ENCODE measurements around the gene ALDH1L1. TPM values are rescaled to one million over a fixed set of nuclear protein-coding genes. Genes with fewer than 3 reads are reported as not detected.

The ALDH1L1 gene
- total RNA-seq, 1 donor from 2014 or later: 1.0 TPM

GRCh38 chr3:126201168-126201567 is 20.8 kb upstream of the ALDH1L1 start:
- peaks cover 11% of the 10 kb centered on the region for H3K4me1 Mint-ChIP-seq
- H3K27me3 Mint-ChIP-seq (ENCODE audit: low read depth): peaks cover 8% of the 10 kb centered on the region
- peaks cover 15% of the 10 kb centered on the region for H3K9me3 Mint-ChIP-seq
- DNase-seq (ENCODE audit: low spot score in 2 of 2, unreplicated experiment in 2 of 2): no peak
- no peaks in the 10 kb centered on the region for H3K36me3 Mint-ChIP-seq
- no peak overlapping the region for H3K4me3 Mint-ChIP-seq
- TF ChIP-seq, protein P1, sequence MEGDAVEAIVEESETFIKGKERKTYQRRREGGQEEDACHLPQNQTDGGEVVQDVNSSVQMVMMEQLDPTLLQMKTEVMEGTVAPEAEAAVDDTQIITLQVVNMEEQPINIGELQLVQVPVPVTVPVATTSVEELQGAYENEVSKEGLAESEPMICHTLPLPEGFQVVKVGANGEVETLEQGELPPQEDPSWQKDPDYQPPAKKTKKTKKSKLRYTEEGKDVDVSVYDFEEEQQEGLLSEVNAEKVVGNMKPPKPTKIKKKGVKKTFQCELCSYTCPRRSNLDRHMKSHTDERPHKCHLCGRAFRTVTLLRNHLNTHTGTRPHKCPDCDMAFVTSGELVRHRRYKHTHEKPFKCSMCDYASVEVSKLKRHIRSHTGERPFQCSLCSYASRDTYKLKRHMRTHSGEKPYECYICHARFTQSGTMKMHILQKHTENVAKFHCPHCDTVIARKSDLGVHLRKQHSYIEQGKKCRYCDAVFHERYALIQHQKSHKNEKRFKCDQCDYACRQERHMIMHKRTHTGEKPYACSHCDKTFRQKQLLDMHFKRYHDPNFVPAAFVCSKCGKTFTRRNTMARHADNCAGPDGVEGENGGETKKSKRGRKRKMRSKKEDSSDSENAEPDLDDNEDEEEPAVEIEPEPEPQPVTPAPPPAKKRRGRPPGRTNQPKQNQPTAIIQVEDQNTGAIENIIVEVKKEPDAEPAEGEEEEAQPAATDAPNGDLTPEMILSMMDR (IDR thresholded peaks at IDR 0.05; ENCODE audit: unreplicated experiment): no peak
- H3K27ac Mint-ChIP-seq: no peak overlapping the region

DNA sequence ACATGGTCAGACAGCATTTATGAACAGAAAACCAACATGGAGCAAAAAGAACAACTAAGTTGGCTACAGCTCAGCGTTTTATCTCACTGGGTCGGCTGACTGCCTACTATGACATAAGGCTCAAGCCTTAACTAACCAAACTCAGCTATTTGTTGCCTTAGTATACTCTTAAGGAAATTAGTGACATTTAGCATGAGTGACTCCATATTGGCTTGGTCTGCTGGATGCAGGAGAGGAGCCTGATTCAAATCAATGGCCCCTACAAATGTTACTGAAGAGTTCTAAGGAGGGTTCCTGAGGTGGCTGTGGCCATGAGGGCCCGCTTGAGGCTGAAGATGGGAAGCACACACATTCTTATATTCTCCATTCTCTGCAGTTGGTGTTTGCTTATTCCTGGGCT is 20.1 kb upstream of the ALDH1L1 start:
- Mint-ChIP-seq H3K27me3 (ENCODE audit: low read depth) (peaks cover 6% of the 10 kb centered on the region), H3K4me1 (peaks cover 11% of the 10 kb centered on the region), H3K9me3 (peaks cover 16% of the 10 kb centered on the region), H3K36me3 (no peaks in the 10 kb centered on the region), H3K4me3 (no peak overlapping the region), H3K27ac (no peak overlapping the region)
- DNase-seq (ENCODE audit: low spot score in 2 of 2, unreplicated experiment in 2 of 2): no peak
- TF ChIP-seq, protein P1 (IDR thresholded peaks at IDR 0.05; ENCODE audit: unreplicated experiment): no peak

- Mint-ChIP-seq H3K27ac (no peak overlapping the region), H3K4me1 (peaks cover 11% of the 10 kb centered on the region), H3K9me3 (peaks cover 26% of the 10 kb centered on the region), H3K36me3 (peaks cover 4% of the 10 kb centered on the region), H3K4me3 (no peak overlapping the region), H3K27me3 (ENCODE audit: low read depth) (no peaks in the 10 kb centered on the region)
- TF ChIP-seq, protein P1 (IDR thresholded peaks at IDR 0.05; ENCODE audit: unreplicated experiment): no peak
- no peak for DNase-seq (ENCODE audit: low spot score in 2 of 2, unreplicated experiment in 2 of 2)
These were observed 18.9 kb upstream of the ALDH1L1 start for GRCh38 chr3:126199256-126199655.

DNA sequence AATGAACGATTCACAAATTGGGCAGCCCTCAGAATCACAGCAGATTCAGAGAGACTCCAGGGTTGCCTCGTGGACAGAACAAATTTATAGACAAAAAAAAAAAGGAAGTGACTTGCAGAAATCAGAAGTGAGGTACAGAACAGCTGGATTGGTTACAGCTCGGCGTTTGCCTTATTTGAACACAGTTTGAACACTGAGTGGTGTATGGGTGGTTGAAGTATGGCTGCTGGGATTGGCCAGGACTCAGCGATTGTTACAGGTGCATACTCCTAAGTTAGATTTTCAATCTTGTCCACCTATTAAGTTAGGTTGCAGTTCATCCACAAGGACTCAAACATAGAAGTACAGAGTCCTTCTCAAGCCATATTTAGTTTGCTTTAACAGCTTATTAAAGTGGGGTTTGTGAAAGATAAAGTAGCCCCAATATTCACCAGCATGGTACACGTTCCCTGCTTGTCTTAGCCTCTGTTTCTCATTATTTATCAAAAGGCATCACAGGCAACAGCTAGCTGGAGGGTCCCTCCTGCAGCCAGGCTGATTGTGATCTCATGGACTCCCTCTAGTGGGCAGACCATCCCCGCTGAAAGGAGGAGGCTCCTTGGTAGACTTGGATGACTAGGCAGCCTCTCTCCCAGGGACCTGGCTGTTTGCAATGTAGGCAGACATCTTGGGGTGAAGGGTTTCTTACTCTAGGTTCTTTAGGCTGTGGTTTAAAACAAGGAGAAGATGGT is 17.6 kb upstream of the ALDH1L1 start:
- Mint-ChIP-seq H3K4me1 (peaks cover 11% of the 10 kb centered on the region), H3K27me3 (ENCODE audit: low read depth) (no peaks in the 10 kb centered on the region), H3K4me3 (no peak overlapping the region), H3K27ac (no peak overlapping the region), H3K36me3 (peaks cover 4% of the 10 kb centered on the region), H3K9me3 (peaks cover 27% of the 10 kb centered on the region)
- TF ChIP-seq, protein P1 (IDR thresholded peaks at IDR 0.05; ENCODE audit: unreplicated experiment): peak; percentile 16
- DNase-seq (ENCODE audit: low spot score in 2 of 2, unreplicated experiment in 2 of 2): no peak

- H3K9me3 Mint-ChIP-seq: peaks cover 32% of the 10 kb centered on the region
- no peak overlapping the region for H3K27ac Mint-ChIP-seq
- TF ChIP-seq, protein P1 (IDR thresholded peaks at IDR 0.05; ENCODE audit: unreplicated experiment): no peak
- H3K27me3 Mint-ChIP-seq (ENCODE audit: low read depth): no peaks in the 10 kb centered on the region
- no peak for DNase-seq (ENCODE audit: low spot score in 2 of 2, unreplicated experiment in 2 of 2)
- peaks cover 4% of the 10 kb centered on the region for H3K36me3 Mint-ChIP-seq
- no peak overlapping the region for H3K4me3 Mint-ChIP-seq
- H3K4me1 Mint-ChIP-seq: peaks cover 7% of the 10 kb centered on the region
These were observed 17.0 kb upstream of the ALDH1L1 start for GRCh38 chr3:126197343-126197742.
